HL-60/S4 treated with retinoic acid at 250 ng/mL for 4 days and 3 days (cell line): Measurements from ENCODE around the gene IPO8.
"Not testable (repeated sequence)": the region's sequence is repeated elsewhere in the genome, so short reads cannot be mapped to it uniquely, and the experiment has no call there.

Experiments
- in situ Hi-C: fragments of 300-500 bp; cut with MboI; formaldehyde crosslinking; loops from 2 replicates; pipeline ENCODE4 v1.7.0; 2022; ENCODE audit warnings: low sequenced_read_pairs

Gene IPO8

DNA sequence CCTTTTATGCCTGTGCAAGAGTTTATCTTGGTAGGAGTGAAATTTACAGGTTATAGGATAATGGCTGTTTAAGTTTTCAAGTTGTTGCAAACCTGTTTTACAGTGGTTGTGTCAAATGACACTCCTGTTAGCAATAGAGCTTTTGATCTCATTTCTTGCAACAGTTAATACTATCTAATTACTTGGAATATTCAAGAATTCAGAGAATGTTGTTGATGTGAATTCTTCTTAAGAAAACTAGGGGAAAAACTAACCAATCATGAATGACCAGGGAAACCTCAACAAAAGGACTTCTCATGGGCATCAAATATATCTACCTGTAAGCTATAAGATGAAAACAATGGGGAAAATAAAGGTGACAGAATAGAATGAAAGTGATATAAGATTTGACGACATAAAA is 85.0 kb downstream of the IPO8 start:
- in situ Hi-C loops, result no loop called here

- in situ Hi-C loops, result not testable (repeated sequence)
These were observed 85.8 kb downstream of the IPO8 start for GRCh38 chr12:30609819-30610218.

- in situ Hi-C loops, result not testable (repeated sequence)
These were observed 91.4 kb downstream of the IPO8 start for GRCh38 chr12:30604302-30604701.

DNA sequence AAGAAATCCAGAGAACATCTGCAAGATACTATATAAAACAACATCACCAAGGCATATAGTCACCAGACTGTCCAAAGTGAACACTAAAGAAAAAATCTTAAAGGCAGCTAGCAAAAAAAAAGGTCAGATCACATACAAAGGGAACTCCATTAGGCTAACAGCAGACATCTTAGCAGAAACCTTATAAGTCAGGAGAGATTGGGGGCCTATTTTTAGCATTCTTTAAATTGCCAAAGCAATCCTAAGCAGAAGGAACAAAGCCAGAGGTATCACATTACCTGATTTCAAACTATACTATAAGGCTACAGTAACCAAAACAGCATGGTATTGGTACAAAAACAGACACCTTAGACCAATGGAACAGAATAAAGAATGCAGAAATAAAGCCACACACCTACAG is 92.5 kb downstream of the IPO8 start:
- in situ Hi-C loops, result no loop called here

DNA sequence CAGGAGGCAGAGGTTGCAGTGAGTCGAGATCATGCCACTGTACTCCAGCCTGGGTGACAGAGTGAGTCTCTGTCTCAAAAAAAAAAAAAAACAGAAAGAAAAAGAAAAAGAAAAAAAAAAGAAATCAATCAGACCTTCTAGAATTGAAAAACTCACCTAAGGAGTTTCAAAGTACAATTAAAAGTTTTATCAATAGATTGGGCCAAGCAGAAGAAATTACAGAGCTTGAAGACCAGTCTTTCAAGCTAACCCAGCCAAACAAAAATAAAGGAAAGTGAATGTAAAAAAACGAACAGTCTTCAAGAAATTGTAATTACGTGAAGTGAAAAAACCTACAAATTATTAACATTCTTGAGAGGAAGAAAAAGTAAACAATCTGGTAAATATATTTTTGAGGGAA is 93.0 kb downstream of the IPO8 start:
- in situ Hi-C loops, result no loop called here

GRCh38 chr12:30599608-30600007 is 96.1 kb downstream of the IPO8 start:
- in situ Hi-C loops, result no loop called here

- in situ Hi-C loops, result no loop called here
These were observed 96.8 kb downstream of the IPO8 start for GRCh38 chr12:30598889-30599288.

- in situ Hi-C loops, result no loop called here
These were observed 99.9 kb downstream of the IPO8 start for GRCh38 chr12:30595742-30596141.

DNA sequence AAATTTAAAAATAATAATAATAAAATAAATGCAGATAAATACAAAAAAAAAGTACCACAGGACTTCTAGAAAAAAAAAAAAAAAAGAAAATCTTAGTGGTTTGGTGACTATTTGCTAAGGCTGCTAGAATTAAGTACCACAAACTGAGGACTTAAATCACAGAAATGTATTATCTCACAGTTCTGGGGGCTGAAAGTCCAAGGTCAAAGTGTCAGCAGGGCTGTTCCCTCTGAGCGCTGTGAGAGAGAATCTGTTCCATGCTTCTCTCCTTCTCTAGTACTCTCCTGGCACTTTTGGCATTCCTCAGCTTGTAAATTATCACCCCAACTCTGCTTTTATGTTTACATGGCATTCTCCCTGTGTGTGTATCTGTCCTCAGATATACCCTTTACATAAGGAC is 101.2 kb downstream of the IPO8 start:
- in situ Hi-C loops, result no loop called here

DNA sequence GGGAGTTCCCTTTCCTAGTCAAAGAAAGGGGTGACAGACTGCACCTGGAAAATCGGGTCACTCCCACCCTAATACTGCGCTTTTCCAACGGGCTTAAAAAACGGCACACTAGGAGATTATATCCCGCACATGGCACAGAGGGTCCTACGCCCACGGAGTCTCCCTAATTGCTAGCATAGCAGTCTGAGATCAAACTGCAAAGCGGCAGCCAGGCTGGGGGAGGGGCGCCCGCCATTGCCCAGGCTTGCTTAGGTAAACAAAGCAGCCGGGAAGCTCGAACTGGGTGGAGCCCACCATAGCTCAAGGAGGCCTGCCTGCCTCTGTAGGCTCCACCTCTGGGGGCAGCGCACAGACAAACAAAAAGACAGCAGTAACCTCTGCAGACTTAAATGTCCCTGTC is 107.1 kb downstream of the IPO8 start:
- in situ Hi-C loops, result not testable (repeated sequence)

- in situ Hi-C loops, result no loop called here
These were observed 107.9 kb downstream of the IPO8 start for GRCh38 chr12:30587782-30588181.

DNA sequence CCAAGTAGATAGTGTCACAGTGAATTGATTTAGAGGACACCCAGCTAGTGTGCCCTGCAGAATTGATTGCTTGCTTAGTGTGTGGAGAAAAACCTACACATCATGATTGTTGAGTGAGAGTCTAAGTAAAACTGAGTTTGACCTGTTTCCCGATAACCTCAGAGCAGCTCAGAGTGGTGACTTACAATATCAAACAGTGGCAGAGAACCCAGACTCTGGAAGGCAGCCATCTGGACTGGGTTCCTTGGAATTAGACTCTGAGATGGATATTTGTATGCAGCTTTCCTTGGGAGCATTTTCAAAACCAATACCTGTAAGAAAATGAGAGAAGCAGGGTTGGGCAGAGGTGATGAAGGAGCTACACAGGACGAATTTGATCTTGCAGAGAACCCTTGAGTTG is 109.8 kb downstream of the IPO8 start:
- in situ Hi-C loops, result no loop called here

DNA sequence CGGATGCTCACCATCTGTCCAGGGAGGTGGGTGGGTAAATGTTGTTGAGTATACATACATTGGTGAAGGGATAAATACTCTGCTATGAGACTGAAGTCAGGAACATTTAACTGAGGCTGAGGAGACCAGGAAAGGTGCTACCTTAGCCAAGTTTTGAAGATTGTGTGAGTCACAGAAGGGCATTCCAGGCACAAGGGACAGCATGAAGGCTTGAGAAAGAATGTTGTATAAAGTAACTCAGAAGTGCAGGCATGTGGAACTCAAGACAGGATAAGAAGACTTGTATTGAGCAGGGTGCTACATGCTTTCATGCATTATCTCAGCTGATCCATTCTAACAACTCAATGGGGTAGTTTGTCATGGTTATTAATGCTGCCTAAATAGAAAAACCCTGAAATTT is 112.7 kb downstream of the IPO8 start:
- in situ Hi-C loops, result no loop called here

DNA sequence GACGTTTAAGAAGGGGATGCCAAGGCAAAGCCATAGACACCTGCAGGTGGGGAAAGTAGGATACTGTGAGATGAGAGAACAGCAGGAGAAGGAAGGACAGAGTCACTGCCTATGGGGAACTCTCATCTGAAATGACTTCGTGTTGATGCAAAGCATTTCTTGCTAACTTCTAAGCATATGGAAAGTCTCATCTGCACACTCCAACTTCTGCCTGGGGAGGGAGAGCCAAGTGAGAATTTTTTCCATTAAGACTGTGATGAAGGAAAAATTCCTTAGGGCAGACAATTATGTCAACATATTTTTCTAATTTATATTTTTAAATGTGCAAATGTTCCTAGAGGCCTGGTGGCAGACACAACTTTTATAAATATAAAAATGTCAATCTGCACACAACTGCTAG is 115.3 kb downstream of the IPO8 start:
- in situ Hi-C loops, result no loop called here
